Measurements from ENCODE around the gene LRRC3.

- no peak for TF ChIP-seq CTCF (conservative IDR thresholded peaks at IDR 0.05; ENCODE audit: low read length)
- TF ChIP-seq EZH2phosphoT487 (IDR thresholded peaks at IDR 0.05; ENCODE audit: borderline replicate concordance, low read depth, low read length), result no peak
Measured at GRCh38 chr21:44450402-44450801, 4.9 kb upstream of the LRRC3 start.
